Glutamatergic neuron (in vitro differentiated cells): ENCODE measurements around the gene CAMK2A. TPM values are rescaled to one million over a fixed set of nuclear protein-coding genes. Genes with fewer than 3 reads are reported as not detected.

ENCODE experiments used
- DNase-seq: peaks from one replicate; pipeline ENCODE4 v3.0.0; 2022
- H3K27ac Mint-ChIP-seq: one replicate; pipeline ENCODE4 v1.8.0; 2020; ENCODE audit warnings: mild to moderate bottlenecking, mixed read lengths, inconsistent platforms; ENCODE audit not compliant: unreplicated experiment
- H3K27me3 Mint-ChIP-seq: one replicate; pipeline ENCODE4 v1.8.0; 2020; ENCODE audit warnings: mild to moderate bottlenecking, moderate library complexity, mixed read lengths, inconsistent platforms; ENCODE audit not compliant: unreplicated experiment
- H3K36me3 Mint-ChIP-seq: one replicate; pipeline ENCODE4 v1.8.0; 2020; ENCODE audit warnings: mild to moderate bottlenecking, mixed read lengths, inconsistent platforms; ENCODE audit not compliant: unreplicated experiment
- H3K4me1 Mint-ChIP-seq: one replicate; pipeline ENCODE4 v1.8.0; 2020; ENCODE audit warnings: mild to moderate bottlenecking, low read depth, mixed read lengths, inconsistent platforms; ENCODE audit not compliant: unreplicated experiment
- H3K4me3 Mint-ChIP-seq: one replicate; pipeline ENCODE4 v1.8.0; 2020; ENCODE audit warnings: mild to moderate bottlenecking, mixed read lengths, inconsistent platforms; ENCODE audit not compliant: unreplicated experiment
- H3K9me3 Mint-ChIP-seq: one replicate; pipeline ENCODE4 v1.8.0; 2020; ENCODE audit warnings: mild to moderate bottlenecking, moderate library complexity, mixed read lengths, inconsistent platforms; ENCODE audit not compliant: unreplicated experiment
- total RNA-seq: library from RNA; stranded (reverse); fragmentation: NEBNext Ultra II Directional; extraction: Animal tissue kit (Norgen Biotek cat#: 25700); gene quantifications from one replicate; pipeline ENCODE4 v1.2.1, GENCODE V29; 2021; ENCODE audit not compliant: unreplicated experiment
- TF ChIP-seq, protein P1 (sequence below): fragments of 200-600 bp; sonication (generic); IDR thresholded peaks from one replicate; pipeline ENCODE4 v1.5.0; 2021; ENCODE audit not compliant: partially characterized antibody, unreplicated experiment

CAMK2A gene
- total RNA-seq, 1 donor from 2014 or later: 1.1 TPM

DNA sequence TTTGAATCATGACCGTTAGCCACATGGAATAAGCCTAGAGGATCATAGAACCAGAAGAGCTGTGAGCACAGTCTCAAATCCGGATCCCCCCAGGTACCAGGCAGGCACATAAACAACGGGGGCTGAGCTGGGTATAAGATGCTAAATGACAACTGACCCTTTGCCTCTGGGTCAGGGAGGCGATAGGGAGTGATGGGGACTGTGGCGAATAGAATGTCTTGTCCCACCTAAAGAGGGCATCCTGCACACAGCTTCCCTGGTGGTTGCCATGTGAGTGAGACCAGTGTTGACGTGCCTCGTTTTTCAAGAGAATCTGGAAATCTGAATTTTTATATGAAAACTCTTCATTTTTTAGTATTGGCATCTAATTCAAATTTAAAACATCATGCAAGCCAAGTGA lies 66.1 kb downstream of the CAMK2A start:
- TF ChIP-seq, protein P1, sequence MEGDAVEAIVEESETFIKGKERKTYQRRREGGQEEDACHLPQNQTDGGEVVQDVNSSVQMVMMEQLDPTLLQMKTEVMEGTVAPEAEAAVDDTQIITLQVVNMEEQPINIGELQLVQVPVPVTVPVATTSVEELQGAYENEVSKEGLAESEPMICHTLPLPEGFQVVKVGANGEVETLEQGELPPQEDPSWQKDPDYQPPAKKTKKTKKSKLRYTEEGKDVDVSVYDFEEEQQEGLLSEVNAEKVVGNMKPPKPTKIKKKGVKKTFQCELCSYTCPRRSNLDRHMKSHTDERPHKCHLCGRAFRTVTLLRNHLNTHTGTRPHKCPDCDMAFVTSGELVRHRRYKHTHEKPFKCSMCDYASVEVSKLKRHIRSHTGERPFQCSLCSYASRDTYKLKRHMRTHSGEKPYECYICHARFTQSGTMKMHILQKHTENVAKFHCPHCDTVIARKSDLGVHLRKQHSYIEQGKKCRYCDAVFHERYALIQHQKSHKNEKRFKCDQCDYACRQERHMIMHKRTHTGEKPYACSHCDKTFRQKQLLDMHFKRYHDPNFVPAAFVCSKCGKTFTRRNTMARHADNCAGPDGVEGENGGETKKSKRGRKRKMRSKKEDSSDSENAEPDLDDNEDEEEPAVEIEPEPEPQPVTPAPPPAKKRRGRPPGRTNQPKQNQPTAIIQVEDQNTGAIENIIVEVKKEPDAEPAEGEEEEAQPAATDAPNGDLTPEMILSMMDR: no peak
- H3K27ac Mint-ChIP-seq: no peak overlapping the region
- no peak overlapping the region for H3K4me3 Mint-ChIP-seq

DNA sequence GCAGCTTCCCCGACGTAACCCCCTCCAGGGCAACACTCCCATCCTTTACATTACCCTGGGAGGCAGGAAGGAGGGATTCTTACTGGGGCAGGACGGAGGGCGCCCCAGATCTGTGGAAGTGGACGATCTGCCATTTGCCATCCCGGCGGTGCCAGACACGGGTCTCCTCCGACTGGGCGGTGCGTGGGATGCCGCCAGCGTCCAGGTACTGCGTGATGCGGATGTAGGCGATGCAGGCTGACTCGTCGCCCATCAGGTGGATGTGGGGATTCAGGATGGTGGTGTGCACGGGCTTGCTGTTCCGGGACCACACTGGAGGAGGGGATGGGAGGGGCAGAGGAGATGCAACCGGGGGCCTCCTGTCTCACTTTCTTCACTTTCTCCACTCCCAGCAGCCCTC lies 66.7 kb downstream of the CAMK2A start:
- Mint-ChIP-seq H3K4me1 (peaks cover 9% of the 10 kb centered on the region), H3K4me3 (no peak overlapping the region), H3K9me3 (peaks cover 2% of the 10 kb centered on the region), H3K27me3 (peaks cover 2% of the 10 kb centered on the region), H3K36me3 (no peaks in the 10 kb centered on the region), H3K27ac (no peak overlapping the region)
- TF ChIP-seq, protein P1: no peak
- no peak for DNase-seq

More for the DNA sequence above, 66.1 kb downstream of the CAMK2A start:
- H3K36me3 Mint-ChIP-seq: no peaks in the 10 kb centered on the region
- peaks cover 9% of the 10 kb centered on the region for H3K4me1 Mint-ChIP-seq
- no peak for DNase-seq
- H3K9me3 Mint-ChIP-seq: peaks cover 2% of the 10 kb centered on the region
- H3K27me3 Mint-ChIP-seq: peaks cover 2% of the 10 kb centered on the region

DNA sequence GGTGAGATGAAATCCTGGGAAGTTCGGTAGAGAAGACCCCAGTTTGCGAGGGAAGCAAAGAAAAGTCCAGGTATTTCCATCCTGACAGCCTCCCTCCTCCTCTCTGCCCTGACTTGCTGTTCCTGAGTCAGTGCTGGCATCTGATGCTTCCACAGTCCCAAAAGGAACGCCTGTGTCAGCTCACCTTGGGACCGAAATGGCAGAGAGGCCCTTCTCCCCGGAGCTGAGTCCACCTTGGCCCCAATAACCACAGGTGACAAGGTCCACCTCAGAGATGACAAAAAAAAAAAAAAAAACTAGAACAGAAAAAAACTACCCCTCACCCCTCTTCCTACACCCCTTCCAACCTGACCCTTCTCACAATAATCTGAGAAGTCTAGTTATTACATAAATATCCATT lies 68.1 kb downstream of the CAMK2A start:
- no peaks in the 10 kb centered on the region for H3K27me3 Mint-ChIP-seq
- no peaks in the 10 kb centered on the region for H3K36me3 Mint-ChIP-seq
- no peak for DNase-seq
- H3K4me3 Mint-ChIP-seq: no peak overlapping the region
- H3K27ac Mint-ChIP-seq: no peak overlapping the region
- TF ChIP-seq, protein P1: no peak
- peaks cover 4% of the 10 kb centered on the region for H3K9me3 Mint-ChIP-seq
- H3K4me1 Mint-ChIP-seq: peaks cover 9% of the 10 kb centered on the region

DNA sequence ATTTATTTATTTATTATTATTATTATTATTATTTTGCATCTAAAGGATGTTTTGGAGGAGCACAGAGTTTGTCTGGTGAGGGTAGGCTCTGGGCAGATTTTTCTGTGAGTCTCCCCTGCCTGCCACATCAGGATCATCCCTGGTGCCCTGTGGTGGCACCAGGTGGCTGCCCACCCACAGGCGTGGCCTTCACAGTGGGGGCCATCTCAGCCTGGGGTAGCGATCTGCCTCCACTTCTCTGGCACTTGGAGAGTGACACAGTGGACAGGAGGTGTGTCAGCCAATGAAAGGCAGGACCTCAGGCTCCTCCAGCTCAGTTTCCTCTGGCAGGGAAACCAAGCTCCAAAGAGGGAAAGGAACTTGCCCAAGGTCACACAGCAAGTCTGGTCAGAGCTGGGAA lies 69.7 kb downstream of the CAMK2A start:
- Mint-ChIP-seq H3K9me3 (peaks cover 4% of the 10 kb centered on the region), H3K27ac (no peak overlapping the region), H3K4me3 (no peak overlapping the region), H3K27me3 (no peaks in the 10 kb centered on the region), H3K4me1 (peaks cover 9% of the 10 kb centered on the region), H3K36me3 (no peaks in the 10 kb centered on the region)
- no peak for DNase-seq
- TF ChIP-seq, protein P1: no peak

DNA sequence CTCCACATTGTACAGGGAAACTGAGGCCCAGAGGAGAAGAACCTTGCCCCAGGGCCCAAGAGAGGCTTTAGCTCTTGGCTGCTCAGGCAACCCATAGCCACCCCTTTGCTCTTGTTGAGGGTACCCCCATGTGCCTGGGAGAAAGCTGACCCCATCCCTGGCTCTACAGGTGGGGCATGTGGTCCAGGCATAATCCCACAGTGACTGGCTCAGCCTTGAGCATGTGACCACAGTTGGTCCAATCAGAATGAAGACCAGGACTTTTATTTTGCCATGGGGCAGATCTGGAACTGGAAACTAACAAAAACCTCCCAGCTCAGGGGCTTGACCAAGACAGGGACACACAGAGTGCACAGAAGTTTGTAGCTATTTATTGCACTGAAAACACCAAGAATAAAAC lies 70.4 kb downstream of the CAMK2A start:
- Mint-ChIP-seq H3K4me1 (peaks cover 9% of the 10 kb centered on the region), H3K27ac (no peak overlapping the region), H3K27me3 (no peaks in the 10 kb centered on the region), H3K9me3 (peaks cover 4% of the 10 kb centered on the region), H3K36me3 (no peaks in the 10 kb centered on the region), H3K4me3 (no peak overlapping the region)
- no peak for DNase-seq
- TF ChIP-seq, protein P1: no peak
